NB4 (cell line): Measurements from ENCODE around the gene BAMBI.
"Not testable (repeated sequence)": the region's sequence is repeated elsewhere in the genome, so short reads cannot be mapped to it uniquely, and the experiment has no call there.

ENCODE experiments used
- DNase-seq: peaks from one replicate; pipeline ENCODE4 v3.0.0; 2010; ENCODE audit warnings: low read depth
- H3K4me3 ChIP-seq: one replicate; pipeline ENCODE4 v1.5.1; 2011; ENCODE audit warnings: mild to moderate bottlenecking, low read depth, low read length, moderate library complexity
- MYC ChIP-seq: IDR thresholded peaks from 2 replicates; pipeline ENCODE4 v1.6.1; 2011; ENCODE audit warnings: low read depth, low read length
- POLR2A ChIP-seq: IDR thresholded peaks from 2 replicates; pipeline ENCODE4 v1.6.1; 2011; ENCODE audit warnings: mild to moderate bottlenecking; ENCODE audit not compliant: insufficient read length; ENCODE audit errors: extremely low read depth
- TF ChIP-seq, protein P1 (sequence below): IDR thresholded peaks from one replicate; pipeline ENCODE4 v1.5.1; 2012; ENCODE audit warnings: low read depth, low read length
- TF ChIP-seq, protein P2 (sequence below): IDR thresholded peaks from 2 replicates; pipeline ENCODE4 v1.6.1; 2011; ENCODE audit warnings: low read depth, low read length

Gene BAMBI

DNA sequence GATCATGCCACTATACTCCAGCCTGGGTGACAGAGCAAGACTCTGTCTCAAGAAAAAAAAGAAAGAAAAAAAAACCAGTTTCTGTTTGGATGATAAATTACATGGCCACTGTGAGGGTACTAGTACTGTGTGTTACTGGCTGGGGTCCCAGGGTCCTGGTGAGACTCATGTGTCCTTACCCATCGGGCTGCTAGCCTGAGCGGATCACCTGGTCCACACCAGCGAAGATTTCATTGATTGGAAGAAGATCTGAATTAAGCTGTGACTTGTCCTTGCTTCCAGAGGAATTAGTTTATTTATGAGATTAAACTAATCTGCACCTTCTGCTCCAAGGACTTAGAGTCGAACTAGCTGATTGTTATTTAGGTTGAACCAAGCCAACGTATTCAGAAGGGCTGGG lies 40.0 kb upstream of the BAMBI start:
- no peak overlapping the region for H3K4me3 ChIP-seq
- no peak for TF ChIP-seq POLR2A
- TF ChIP-seq, protein P1, sequence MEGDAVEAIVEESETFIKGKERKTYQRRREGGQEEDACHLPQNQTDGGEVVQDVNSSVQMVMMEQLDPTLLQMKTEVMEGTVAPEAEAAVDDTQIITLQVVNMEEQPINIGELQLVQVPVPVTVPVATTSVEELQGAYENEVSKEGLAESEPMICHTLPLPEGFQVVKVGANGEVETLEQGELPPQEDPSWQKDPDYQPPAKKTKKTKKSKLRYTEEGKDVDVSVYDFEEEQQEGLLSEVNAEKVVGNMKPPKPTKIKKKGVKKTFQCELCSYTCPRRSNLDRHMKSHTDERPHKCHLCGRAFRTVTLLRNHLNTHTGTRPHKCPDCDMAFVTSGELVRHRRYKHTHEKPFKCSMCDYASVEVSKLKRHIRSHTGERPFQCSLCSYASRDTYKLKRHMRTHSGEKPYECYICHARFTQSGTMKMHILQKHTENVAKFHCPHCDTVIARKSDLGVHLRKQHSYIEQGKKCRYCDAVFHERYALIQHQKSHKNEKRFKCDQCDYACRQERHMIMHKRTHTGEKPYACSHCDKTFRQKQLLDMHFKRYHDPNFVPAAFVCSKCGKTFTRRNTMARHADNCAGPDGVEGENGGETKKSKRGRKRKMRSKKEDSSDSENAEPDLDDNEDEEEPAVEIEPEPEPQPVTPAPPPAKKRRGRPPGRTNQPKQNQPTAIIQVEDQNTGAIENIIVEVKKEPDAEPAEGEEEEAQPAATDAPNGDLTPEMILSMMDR: no peak
- TF ChIP-seq, protein P2, sequence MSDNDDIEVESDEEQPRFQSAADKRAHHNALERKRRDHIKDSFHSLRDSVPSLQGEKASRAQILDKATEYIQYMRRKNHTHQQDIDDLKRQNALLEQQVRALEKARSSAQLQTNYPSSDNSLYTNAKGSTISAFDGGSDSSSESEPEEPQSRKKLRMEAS: no peak
- no peak for DNase-seq

DNA sequence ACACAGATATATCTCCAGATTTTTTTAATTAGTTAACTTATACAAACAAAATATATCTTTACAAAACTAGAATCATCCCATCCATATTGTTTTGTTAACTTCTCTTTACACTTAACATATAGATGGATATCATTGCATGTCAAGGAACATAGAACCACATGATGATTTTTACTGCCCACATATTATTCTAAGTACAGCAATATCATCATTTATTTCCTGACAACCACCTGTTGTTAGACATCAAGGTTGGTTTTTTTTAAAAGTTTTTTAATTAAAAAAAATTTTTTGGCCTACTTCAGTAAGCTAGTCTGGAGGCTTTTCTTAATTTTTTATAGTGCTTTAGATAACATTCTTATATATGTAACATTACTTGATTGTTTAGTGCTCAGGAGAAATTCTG lies 38.9 kb upstream of the BAMBI start:
- H3K4me3 ChIP-seq: no peak overlapping the region
- TF ChIP-seq, protein P2: no peak
- TF ChIP-seq, protein P1: no peak
- TF ChIP-seq MYC (no peak), POLR2A (no peak)
- no peak for DNase-seq

DNA sequence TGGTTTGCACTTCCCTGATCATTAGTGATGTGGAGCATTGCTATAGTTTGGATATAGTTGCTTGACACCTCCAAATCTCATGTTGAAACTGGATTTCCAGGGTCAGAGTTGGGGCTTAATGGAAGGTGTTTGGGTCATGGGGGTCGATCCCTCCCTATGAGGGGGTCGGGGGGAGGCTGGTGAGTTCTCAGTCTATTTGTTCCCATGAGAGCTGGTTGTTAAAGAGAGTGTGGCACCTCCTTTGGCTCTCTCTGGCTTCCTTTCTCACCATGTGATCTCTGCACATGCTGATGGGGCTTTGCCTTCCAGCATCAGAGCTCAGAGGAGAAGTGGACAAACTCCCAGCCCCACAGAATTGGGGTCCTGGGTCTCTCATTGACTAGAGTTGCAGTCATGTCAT lies 36.8 kb upstream of the BAMBI start:
- no peak for TF ChIP-seq MYC
- TF ChIP-seq, protein P1: no peak
- TF ChIP-seq, protein P2: no peak
- TF ChIP-seq POLR2A: no peak
- no peak for DNase-seq
- no peak overlapping the region for H3K4me3 ChIP-seq

DNA sequence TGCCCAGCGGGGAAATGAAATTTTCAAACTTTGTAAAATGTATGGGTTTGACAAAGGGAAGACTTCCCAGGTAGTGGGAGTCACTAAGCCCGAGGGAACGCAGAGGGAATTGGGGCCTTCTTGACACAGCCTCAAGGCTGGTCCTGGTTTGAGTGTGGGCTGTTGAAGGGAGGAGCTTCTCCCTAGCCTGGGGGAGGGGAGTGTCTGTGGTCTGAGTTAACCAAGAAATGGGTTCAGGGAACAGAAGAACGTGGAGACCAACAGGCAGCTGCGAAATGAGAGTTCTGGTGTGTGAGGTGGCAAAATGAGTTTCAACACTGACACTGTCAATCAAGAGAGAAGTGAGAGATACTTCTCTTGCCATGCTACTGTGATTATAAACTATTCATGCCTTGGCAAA lies 32.7 kb upstream of the BAMBI start:
- peak; percentile 27 for DNase-seq
- TF ChIP-seq, protein P1: no peak
- TF ChIP-seq, protein P2: no peak
- no peak for TF ChIP-seq MYC
- no peak for TF ChIP-seq POLR2A
- H3K4me3 ChIP-seq: no peak overlapping the region

DNA sequence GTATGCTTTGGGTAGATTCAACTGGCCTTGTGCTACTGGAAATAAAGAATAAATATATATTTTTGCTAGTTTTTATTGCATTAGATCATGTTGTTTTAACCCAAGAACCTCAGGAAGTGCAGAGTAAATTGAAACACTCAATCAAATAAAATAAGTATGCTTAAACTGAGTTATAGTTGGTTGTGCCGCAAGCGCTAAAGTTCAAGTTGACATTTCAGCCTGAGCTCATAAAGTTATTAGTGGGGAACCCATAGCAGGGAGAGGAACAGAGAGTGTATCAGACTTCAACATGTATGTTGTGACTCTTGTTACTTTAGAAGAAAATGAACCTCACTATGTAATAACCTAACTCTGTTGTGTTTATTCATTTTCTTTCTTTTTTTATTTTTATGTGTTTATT lies 25.2 kb upstream of the BAMBI start:
- TF ChIP-seq MYC: no peak
- TF ChIP-seq POLR2A: no peak
- TF ChIP-seq, protein P1: no peak
- TF ChIP-seq, protein P2: no peak
- no peak for DNase-seq
- no peak overlapping the region for H3K4me3 ChIP-seq

DNA sequence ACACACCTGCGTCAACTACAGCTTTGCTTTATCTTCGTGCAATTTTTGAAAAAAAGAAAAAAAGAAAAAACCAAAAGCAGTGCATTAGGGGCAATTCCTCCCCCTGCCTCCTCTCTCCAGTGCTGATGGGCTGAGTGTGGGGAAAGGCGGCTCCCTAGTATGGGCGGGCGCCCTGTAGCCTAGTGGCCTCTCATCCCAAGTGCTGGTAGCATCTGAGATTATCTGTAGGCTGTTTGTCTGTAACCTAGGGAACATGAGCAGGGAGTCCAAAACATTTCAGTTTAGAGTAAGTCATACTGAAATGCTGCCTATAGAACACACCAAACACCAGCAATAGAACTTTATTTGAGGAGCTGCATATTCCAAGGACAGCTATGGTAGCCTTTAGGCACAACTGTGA lies 24.6 kb upstream of the BAMBI start:
- no peak for TF ChIP-seq MYC
- no peak overlapping the region for H3K4me3 ChIP-seq
- no peak for DNase-seq

DNA sequence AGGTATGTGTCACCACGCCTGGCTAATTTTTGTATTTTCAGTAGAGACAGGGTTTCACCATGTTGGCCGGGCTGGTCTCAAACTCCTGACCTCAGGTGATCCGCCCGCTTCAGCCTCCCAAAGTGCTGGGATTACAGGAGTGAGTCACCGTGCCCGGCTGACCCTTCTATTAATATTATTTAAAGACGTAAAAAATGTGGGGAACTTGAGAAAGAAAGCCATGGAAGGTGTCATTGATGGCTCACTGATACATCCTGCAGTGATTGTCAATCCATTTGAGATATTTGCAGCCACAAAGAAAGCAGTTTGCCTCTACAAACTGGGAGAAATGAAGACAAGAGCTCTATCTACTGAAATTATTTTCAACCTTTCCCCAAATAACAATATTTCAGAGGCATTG lies 18.5 kb upstream of the BAMBI start:
- not testable (repeated sequence) for DNase-seq

More for the DNA sequence above, 18.5 kb upstream of the BAMBI start:
- not testable (repeated sequence) for H3K4me3 ChIP-seq
